HepG2 (cell line): ENCODE measurements around the gene USE1. TPM values are rescaled to one million over a fixed set of nuclear protein-coding genes. Genes with fewer than 3 reads are reported as not detected.

Source experiments
- BCL6 ChIP-seq: IDR thresholded peaks from 2 replicates; pipeline ENCODE4 v1.6.1; 2016; ENCODE audit warnings: missing genetic modification reagents, missing compliant biosample characterization
- CREM ChIP-seq, 2 experiments: sonication (generic) in 1 of 2; formaldehyde crosslinking in 1 of 2; IDR thresholded peaks; 2 replicates each; pipeline versions ENCODE4 v1.4.0 to v1.6.1; 2016 to 2020; ENCODE audit warnings: antibody characterized with exemption in 1 of 2, mild to moderate bottlenecking in 1 of 2, missing genetic modification reagents in 1 of 2
- HMGA1 ChIP-seq: sonication (generic); formaldehyde crosslinking; conservative IDR thresholded peaks from 2 replicates; pipeline ENCODE4 v1.4.0; 2020; ENCODE audit warnings: missing genetic modification reagents
- KLF12 ChIP-seq: sonication (generic); formaldehyde crosslinking; IDR thresholded peaks from 2 replicates; pipeline ENCODE4 v1.4.0; 2020; ENCODE audit warnings: missing genetic modification reagents, borderline replicate concordance
- MTF2 ChIP-seq: sonication (generic); formaldehyde crosslinking; IDR thresholded peaks from 2 replicates; pipeline ENCODE4 v1.5.0; 2020; ENCODE audit warnings: missing genetic modification reagents, borderline replicate concordance
- POLR2AphosphoS5 ChIP-seq: IDR thresholded peaks from 2 replicates; pipeline ENCODE4 v1.6.1; 2012; ENCODE audit warnings: low read depth, low read length
- REPIN1 ChIP-seq: sonication (generic); formaldehyde crosslinking; IDR thresholded peaks from 2 replicates; pipeline ENCODE4 v1.8.0; 2022; ENCODE audit warnings: missing genetic modification reagents, low read depth, mild to moderate bottlenecking, borderline replicate concordance
- SMAD9 ChIP-seq: sonication (generic); formaldehyde crosslinking; IDR thresholded peaks from 2 replicates; pipeline ENCODE4 v1.5.1; 2020; ENCODE audit warnings: mild to moderate bottlenecking, missing genetic modification reagents
- TBP ChIP-seq: sonication (generic); formaldehyde crosslinking; IDR thresholded peaks from 2 replicates; pipeline ENCODE4 v1.5.0; 2020; ENCODE audit warnings: missing genetic modification reagents
- ZBTB1 ChIP-seq: sonication (generic); formaldehyde crosslinking; IDR thresholded peaks from 2 replicates; pipeline ENCODE4 v1.4.0; 2020; ENCODE audit warnings: missing genetic modification reagents, borderline replicate concordance
- ZBTB42 ChIP-seq: sonication (generic); formaldehyde crosslinking; IDR thresholded peaks from 2 replicates; pipeline ENCODE4 v1.5.0; 2020; ENCODE audit warnings: mild to moderate bottlenecking, missing genetic modification reagents
- ZC3H13 ChIP-seq: sonication (generic); formaldehyde crosslinking; IDR thresholded peaks from 2 replicates; pipeline ENCODE4 v1.8.1; 2023; ENCODE audit warnings: mild to moderate bottlenecking, missing genetic modification reagents, moderate library complexity
- ZNF12 ChIP-seq: sonication (generic); formaldehyde crosslinking; IDR thresholded peaks from 2 replicates; pipeline ENCODE4 v1.5.0; 2020; ENCODE audit warnings: missing genetic modification reagents
- ZNF3 ChIP-seq: IDR thresholded peaks from 2 replicates; pipeline ENCODE4 v1.7.0; 2017; ENCODE audit warnings: inconsistent platforms
- ZNF432 ChIP-seq: sonication (generic); formaldehyde crosslinking; IDR thresholded peaks from 2 replicates; pipeline ENCODE4 v1.5.0; 2020; ENCODE audit warnings: missing genetic modification reagents, mild to moderate bottlenecking, borderline replicate concordance
- ZNF564 ChIP-seq: sonication (generic); formaldehyde crosslinking; IDR thresholded peaks from 2 replicates; pipeline ENCODE4 v1.8.1; 2023; ENCODE audit warnings: mild to moderate bottlenecking, missing genetic modification reagents
- ZNF816 ChIP-seq: sonication (generic); formaldehyde crosslinking; IDR thresholded peaks from 2 replicates; pipeline ENCODE4 v1.8.0; 2022; ENCODE audit warnings: missing genetic modification reagents, mild to moderate bottlenecking, borderline replicate concordance
- polyA plus RNA-seq, 8 experiments: library from polyadenylated mRNA; depleted of rRNA in 3 of 8; stranded (reverse) in 7 of 8; unstranded in 1 of 8; fragments of >200 nt; fragmentation: Illumina TruSeq in 4 of 8; extraction: Trizol in 4 of 8; gene quantifications; 2 replicates each; pipeline versions ENCODE4 v1.2.1 to v1.2.3, GENCODE V29; 2011 to 2016; ENCODE audit warnings: low read depth in 4 of 8, missing spikeins in 1 of 8, mixed read lengths in 1 of 8; ENCODE audit not compliant: insufficient read depth in 1 of 8
- total RNA-seq, 5 experiments: library from RNA; depleted of rRNA; stranded (reverse); fragments of >200 nt; fragmentation: Illumina TruSeq; extraction: Trizol; gene quantifications; 2 replicates each; pipeline ENCODE4 v1.2.3, GENCODE V29; 2016; ENCODE audit warnings: low read depth in 1 of 5
- TF ChIP-seq, protein P1 (sequence below): sonication (generic); formaldehyde crosslinking; IDR thresholded peaks from 2 replicates; pipeline ENCODE4 v1.4.0; 2020; ENCODE audit warnings: mild to moderate bottlenecking, missing genetic modification reagents
- TF ChIP-seq, protein P2 (sequence below): sonication (generic); formaldehyde crosslinking; conservative IDR thresholded peaks from 2 replicates; pipeline ENCODE4 v1.8.0; 2022; ENCODE audit warnings: low read depth, missing genetic modification reagents
- TF ChIP-seq, protein P3 (sequence below), 2 experiments: IDR thresholded peaks; 2 replicates each; pipeline ENCODE4 v1.6.1; 2011 to 2012; ENCODE audit warnings: low read length in 2 of 2, borderline replicate concordance in 1 of 2, low read depth in 1 of 2, mild to moderate bottlenecking in 1 of 2, moderate library complexity in 1 of 2
- TF ChIP-seq, protein P4 (sequence below): sonication (generic); formaldehyde crosslinking; IDR thresholded peaks from 2 replicates; pipeline ENCODE4 v1.5.1; 2020; ENCODE audit warnings: missing genetic modification reagents, mild to moderate bottlenecking, borderline replicate concordance

Gene USE1
- total and polyA plus RNA-seq, 2 of the 13 experiments (the other 11 are each of a cell fraction or from before 2014, with no cell fraction given) = 9.9 to 17.6 TPM

GRCh38 chr19:17246681-17247425 lies 31.7 kb downstream of the USE1 start (continued):
- TF ChIP-seq, protein P1, sequence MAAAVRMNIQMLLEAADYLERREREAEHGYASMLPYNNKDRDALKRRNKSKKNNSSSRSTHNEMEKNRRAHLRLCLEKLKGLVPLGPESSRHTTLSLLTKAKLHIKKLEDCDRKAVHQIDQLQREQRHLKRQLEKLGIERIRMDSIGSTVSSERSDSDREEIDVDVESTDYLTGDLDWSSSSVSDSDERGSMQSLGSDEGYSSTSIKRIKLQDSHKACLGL (CRISPR knock-in tag) = no peak; the same call in 1 of the 2 replicates
- TF ChIP-seq ZNF816 (CRISPR knock-in tag) = 0 out of 2 replicates have a peak, but pooled peaks have one; percentile 13
- no peak for TF ChIP-seq ZC3H13
- no peak for TF ChIP-seq MTF2 (CRISPR knock-in tag)
- TF ChIP-seq, protein P2, sequence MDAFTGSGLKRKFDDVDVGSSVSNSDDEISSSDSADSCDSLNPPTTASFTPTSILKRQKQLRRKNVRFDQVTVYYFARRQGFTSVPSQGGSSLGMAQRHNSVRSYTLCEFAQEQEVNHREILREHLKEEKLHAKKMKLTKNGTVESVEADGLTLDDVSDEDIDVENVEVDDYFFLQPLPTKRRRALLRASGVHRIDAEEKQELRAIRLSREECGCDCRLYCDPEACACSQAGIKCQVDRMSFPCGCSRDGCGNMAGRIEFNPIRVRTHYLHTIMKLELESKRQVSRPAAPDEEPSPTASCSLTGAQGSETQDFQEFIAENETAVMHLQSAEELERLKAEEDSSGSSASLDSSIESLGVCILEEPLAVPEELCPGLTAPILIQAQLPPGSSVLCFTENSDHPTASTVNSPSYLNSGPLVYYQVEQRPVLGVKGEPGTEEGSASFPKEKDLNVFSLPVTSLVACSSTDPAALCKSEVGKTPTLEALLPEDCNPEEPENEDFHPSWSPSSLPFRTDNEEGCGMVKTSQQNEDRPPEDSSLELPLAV (CRISPR knock-in tag) = no peak
- TF ChIP-seq ZBTB1 (CRISPR knock-in tag) = no peak
- 0 out of 2 replicates have a peak, but pooled peaks have one; percentile 11 for TF ChIP-seq ZBTB42
- TF ChIP-seq ZNF12 = no peak
- TF ChIP-seq HMGA1 = no peak
- TF ChIP-seq POLR2AphosphoS5 = peak; percentile 64
- 0 out of 2 replicates have a peak, but pooled peaks have one; percentile 12 for TF ChIP-seq CREM (IDR thresholded peaks at IDR 0.05)
- no peak for TF ChIP-seq CREM (CRISPR knock-in tag; IDR thresholded peaks at IDR 0.05)
- peak; percentile 41; the same call in 1 of the 2 replicates for TF ChIP-seq KLF12
- no peak for TF ChIP-seq ZNF564 (CRISPR knock-in tag)
- no peak for TF ChIP-seq TBP
- no peak for TF ChIP-seq ZNF432 (CRISPR knock-in tag)
- no peak for TF ChIP-seq SMAD9 (CRISPR knock-in tag)
- TF ChIP-seq, protein P3, sequence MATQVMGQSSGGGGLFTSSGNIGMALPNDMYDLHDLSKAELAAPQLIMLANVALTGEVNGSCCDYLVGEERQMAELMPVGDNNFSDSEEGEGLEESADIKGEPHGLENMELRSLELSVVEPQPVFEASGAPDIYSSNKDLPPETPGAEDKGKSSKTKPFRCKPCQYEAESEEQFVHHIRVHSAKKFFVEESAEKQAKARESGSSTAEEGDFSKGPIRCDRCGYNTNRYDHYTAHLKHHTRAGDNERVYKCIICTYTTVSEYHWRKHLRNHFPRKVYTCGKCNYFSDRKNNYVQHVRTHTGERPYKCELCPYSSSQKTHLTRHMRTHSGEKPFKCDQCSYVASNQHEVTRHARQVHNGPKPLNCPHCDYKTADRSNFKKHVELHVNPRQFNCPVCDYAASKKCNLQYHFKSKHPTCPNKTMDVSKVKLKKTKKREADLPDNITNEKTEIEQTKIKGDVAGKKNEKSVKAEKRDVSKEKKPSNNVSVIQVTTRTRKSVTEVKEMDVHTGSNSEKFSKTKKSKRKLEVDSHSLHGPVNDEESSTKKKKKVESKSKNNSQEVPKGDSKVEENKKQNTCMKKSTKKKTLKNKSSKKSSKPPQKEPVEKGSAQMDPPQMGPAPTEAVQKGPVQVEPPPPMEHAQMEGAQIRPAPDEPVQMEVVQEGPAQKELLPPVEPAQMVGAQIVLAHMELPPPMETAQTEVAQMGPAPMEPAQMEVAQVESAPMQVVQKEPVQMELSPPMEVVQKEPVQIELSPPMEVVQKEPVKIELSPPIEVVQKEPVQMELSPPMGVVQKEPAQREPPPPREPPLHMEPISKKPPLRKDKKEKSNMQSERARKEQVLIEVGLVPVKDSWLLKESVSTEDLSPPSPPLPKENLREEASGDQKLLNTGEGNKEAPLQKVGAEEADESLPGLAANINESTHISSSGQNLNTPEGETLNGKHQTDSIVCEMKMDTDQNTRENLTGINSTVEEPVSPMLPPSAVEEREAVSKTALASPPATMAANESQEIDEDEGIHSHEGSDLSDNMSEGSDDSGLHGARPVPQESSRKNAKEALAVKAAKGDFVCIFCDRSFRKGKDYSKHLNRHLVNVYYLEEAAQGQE (IDR thresholded peaks at IDR 0.05; ENCODE audit: borderline replicate concordance in 1 of 2, low read depth in 1 of 2, low read length in 2 of 2) = no peak
- no peak for TF ChIP-seq ZNF3 (CRISPR knock-in tag)
- TF ChIP-seq BCL6 (CRISPR knock-in tag) = no peak; the same call in none of the 2 replicates
- TF ChIP-seq, protein P4, sequence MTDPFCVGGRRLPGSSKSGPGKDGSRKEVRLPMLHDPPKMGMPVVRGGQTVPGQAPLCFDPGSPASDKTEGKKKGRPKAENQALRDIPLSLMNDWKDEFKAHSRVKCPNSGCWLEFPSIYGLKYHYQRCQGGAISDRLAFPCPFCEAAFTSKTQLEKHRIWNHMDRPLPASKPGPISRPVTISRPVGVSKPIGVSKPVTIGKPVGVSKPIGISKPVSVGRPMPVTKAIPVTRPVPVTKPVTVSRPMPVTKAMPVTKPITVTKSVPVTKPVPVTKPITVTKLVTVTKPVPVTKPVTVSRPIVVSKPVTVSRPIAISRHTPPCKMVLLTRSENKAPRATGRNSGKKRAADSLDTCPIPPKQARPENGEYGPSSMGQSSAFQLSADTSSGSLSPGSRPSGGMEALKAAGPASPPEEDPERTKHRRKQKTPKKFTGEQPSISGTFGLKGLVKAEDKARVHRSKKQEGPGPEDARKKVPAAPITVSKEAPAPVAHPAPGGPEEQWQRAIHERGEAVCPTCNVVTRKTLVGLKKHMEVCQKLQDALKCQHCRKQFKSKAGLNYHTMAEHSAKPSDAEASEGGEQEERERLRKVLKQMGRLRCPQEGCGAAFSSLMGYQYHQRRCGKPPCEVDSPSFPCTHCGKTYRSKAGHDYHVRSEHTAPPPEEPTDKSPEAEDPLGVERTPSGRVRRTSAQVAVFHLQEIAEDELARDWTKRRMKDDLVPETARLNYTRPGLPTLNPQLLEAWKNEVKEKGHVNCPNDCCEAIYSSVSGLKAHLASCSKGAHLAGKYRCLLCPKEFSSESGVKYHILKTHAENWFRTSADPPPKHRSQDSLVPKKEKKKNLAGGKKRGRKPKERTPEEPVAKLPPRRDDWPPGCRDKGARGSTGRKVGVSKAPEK (CRISPR knock-in tag) = no peak
- TF ChIP-seq REPIN1 (CRISPR knock-in tag) = no peak
